T-cell (primary cell): ENCODE results near the gene CELF2. TPM values are rescaled to one million over a fixed set of nuclear protein-coding genes. Genes with fewer than 3 reads are reported as not detected.

Source experiments
- ATAC-seq, 4 experiments: fragments of 200-7000 bp in 3 of 4; fragments of 150-1000 bp in 1 of 4; cut with Tn5 transposase; replicated peaks in 1 of 4; 1 replicate in 3 of 4; 2 replicates in 1 of 4; pipeline ENCODE4 v1.10.0; 2021; ENCODE audit warnings: moderate library complexity in 3 of 4, mild to moderate bottlenecking in 2 of 4, moderate number of reproducible peaks in 1 of 4
- CTCF ChIA-PET, 2 donors: fragments of 300-600 bp; sonication (Branson Sonifier 250); formaldehyde crosslinking; loops; one replicate each; lab custom pipeline; 2022; ENCODE audit warnings: antibody characterized with exemption in 2 of 2; lab: Charles Lee
- POLR2A ChIA-PET, 2 donors: fragments of 300-600 bp; sonication (Branson Sonifier 250); formaldehyde crosslinking; loops; one replicate each; lab custom pipeline; 2022; ENCODE audit warnings: antibody characterized with exemption in 2 of 2; lab: Charles Lee
- DNase-seq, 35 experiments: peaks; one replicate each; pipeline versions ENCODE4 v3.0.0 to v3.0.0-alpha.2; 2013 to 2023
- H3K27ac ChIP-seq: one replicate; pipeline ENCODE4 v1.5.1; 2013; ENCODE audit warnings: low read length
- H3K27me3 ChIP-seq, 2 experiments: replicated peaks in 1 of 2; 1 replicate in 1 of 2; 2 replicates in 1 of 2; pipeline versions ENCODE4 v1.6.1 to v1.7.0; 2013; ENCODE audit warnings: low read length in 1 of 2, mixed read lengths in 1 of 2; ENCODE audit not compliant: control insufficient read depth in 2 of 2, insufficient read depth in 2 of 2; ENCODE audit errors: extremely low read depth in 1 of 2
- H3K36me3 ChIP-seq, 2 donors: 1 replicate in 1 of 2; 2 replicates in 1 of 2; pipeline versions ENCODE4 v1.6.1 to v1.7.0; 2013; ENCODE audit warnings: low read length in 1 of 2; ENCODE audit not compliant: control insufficient read depth in 2 of 2, insufficient read depth in 1 of 2; ENCODE audit errors: extremely low read depth in 1 of 2
- H3K4me1 ChIP-seq, 2 experiments: 1 replicate in 1 of 2; 2 replicates in 1 of 2; pipeline versions ENCODE4 v1.6.1 to v1.7.0; 2013; ENCODE audit warnings: low read length in 2 of 2, mixed read lengths in 1 of 2; ENCODE audit not compliant: insufficient read depth in 2 of 2, control insufficient read depth in 1 of 2; ENCODE audit errors: extremely low read depth in 1 of 2
- H3K4me3 ChIP-seq, 2 donors: 1 replicate in 1 of 2; 2 replicates in 1 of 2; pipeline versions ENCODE4 v1.5.1 to v1.7.0; 2013; ENCODE audit warnings: mild to moderate bottlenecking in 2 of 2, low read length in 1 of 2, moderate library complexity in 1 of 2; ENCODE audit not compliant: control insufficient read depth in 1 of 2; ENCODE audit errors: extremely low read depth in 1 of 2
- H3K9me3 ChIP-seq: 2 replicates; pipeline ENCODE4 v1.7.0; 2013
- H3K27ac Mint-ChIP-seq, 2 donors: one replicate each; pipeline ENCODE4 v1.8.0; 2020 to 2021; ENCODE audit warnings: mild to moderate bottlenecking in 2 of 2, mixed read lengths in 2 of 2
- H3K27me3 Mint-ChIP-seq, 2 donors: one replicate each; pipeline ENCODE4 v1.8.0; 2021 to 2022; ENCODE audit warnings: mixed read lengths in 2 of 2
- H3K36me3 Mint-ChIP-seq: one replicate; pipeline ENCODE4 v1.8.0; 2021; ENCODE audit warnings: mixed read lengths
- H3K4me1 Mint-ChIP-seq, 3 donors: one replicate each; pipeline ENCODE4 v1.8.0; 2020 to 2022; ENCODE audit warnings: mixed read lengths in 3 of 3, mild to moderate bottlenecking in 1 of 3
- H3K4me3 Mint-ChIP-seq, 3 donors: one replicate each; pipeline ENCODE4 v1.8.0; 2020 to 2022; ENCODE audit warnings: mild to moderate bottlenecking in 3 of 3, mixed read lengths in 3 of 3, moderate library complexity in 3 of 3
- H3K9me3 Mint-ChIP-seq, 3 donors: one replicate each; pipeline ENCODE4 v1.8.0; 2020 to 2022; ENCODE audit warnings: mixed read lengths in 3 of 3
- WGBS: methylation state at CpG from one replicate; pipeline ENCODE4 v1.1.5; 2013; ENCODE audit warnings: missing lambda C conversion rate; ENCODE audit not compliant: insufficient coverage; 5-methylcytosine and 5-hydroxymethylcytosine counted together
- total RNA-seq, 35 experiments: library from RNA in 6 of 35; stranded (reverse) in 6 of 35; fragments of 120-200 nt in 1 of 35; gene quantifications; one replicate each; pipeline versions ENCODE4 v1.2.1 to v1.2.4 and lab custom pipeline; 2013 to 2026

The CELF2 gene
- total RNA-seq, 5 donors from 2014 or later (not counting 1 experiment from before 2014, with no cell fraction given), result 149 to 225 (median 166) TPM

DNA sequence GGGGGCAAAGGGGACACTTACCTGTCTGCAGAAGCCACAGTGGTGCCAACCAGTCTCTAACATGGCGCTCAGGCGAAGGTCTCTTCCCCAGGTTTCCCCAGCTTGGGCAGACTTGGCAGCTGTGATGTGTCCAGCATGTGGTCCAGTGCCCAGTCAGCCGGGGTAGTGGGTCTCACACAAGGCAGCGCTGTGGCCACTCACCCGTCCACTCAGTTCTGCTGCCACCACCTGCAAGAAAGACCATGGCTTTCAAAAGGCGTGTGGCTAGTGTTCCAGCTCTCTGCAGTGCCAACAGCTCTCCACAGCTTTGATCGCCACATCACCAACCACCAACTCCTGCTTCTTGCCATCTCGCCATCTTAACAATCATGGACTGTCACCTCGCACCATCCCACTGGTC is 334.1 kb downstream of the CELF2 start:
- H3K9me3 Mint-ChIP-seq, result peaks cover 0 to 5% (median 0%) of the 10 kb centered on the region in 3 donors
- no peak overlapping the region for H3K27ac Mint-ChIP-seq
- no peak for ATAC-seq
- no peak overlapping the region for H3K4me3 Mint-ChIP-seq
- no peak overlapping the region for H3K27ac ChIP-seq
- H3K36me3 Mint-ChIP-seq, result peaks cover 3% of the 10 kb centered on the region
- peaks cover 0 to 2% of the 10 kb centered on the region in 2 donors for H3K27me3 Mint-ChIP-seq
- no peaks in the 10 kb centered on the region for H3K4me1 Mint-ChIP-seq
- no peak overlapping the region for H3K4me3 ChIP-seq
- H3K27me3 ChIP-seq, result peaks cover 0 to 3% of the 10 kb centered on the region in 2 experiments
- no peaks in the 10 kb centered on the region for H3K9me3 ChIP-seq
- no peaks in the 10 kb centered on the region for H3K4me1 ChIP-seq
- POLR2A ChIA-PET, result no interaction called here
- no peaks in the 10 kb centered on the region for H3K36me3 ChIP-seq
- WGBS, result 93% methylated on average over 9 of the region's 9 CpGs
- DNase-seq, result no peak
- CTCF ChIA-PET, result no interaction called here

DNA sequence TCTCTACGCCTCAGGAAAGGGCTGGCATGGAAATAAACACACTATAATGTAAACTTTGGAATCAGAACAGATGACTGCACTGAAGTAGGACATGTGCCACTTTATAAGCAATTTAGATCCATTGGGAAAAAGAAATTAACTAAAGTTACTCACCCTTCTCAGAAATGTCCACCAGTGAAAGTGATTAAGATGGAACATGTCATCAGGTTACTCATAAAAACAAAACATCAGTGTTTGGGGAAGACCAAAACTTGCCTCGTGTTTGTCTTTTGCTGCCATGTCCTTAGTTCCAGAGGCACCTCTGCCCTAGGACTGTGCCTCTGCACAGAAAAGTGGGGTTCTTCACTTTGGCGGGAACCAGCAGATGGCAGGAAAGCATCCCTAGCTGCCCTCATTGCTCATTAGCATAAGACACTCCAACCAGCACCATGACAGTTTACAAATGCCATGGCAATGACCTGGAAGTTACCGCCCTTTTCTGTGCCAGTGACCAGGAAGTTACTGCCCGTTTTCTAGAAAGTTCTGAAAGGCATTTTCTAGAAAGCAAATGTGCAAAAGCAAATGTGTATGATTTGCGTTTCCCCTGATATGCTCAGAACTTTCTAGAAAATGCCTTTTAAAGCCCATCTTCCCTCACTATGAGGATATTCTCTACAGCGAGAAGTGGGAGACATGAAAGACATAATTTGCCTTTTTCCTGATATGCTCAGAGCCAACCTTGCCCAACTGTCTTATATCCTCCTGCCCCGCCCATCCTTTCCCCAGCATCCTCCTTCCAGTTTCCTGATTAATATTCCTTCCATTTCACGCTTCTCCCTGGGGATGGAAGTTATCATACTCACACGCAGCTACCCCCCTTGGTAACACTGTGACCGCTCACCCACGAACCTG is 335.6 kb downstream of the CELF2 start:
- ChIA-PET POLR2A (no interaction called here), CTCF (no interaction called here)
- Histone ChIP-seq H3K27me3 (peaks cover 0 to 3% of the 10 kb centered on the region in 2 experiments), H3K4me3 (no peak overlapping the region), H3K9me3 (no peaks in the 10 kb centered on the region), H3K36me3 (no peaks in the 10 kb centered on the region), H3K4me1 (no peaks in the 10 kb centered on the region), H3K27ac (no peak overlapping the region)
- DNase-seq (no peak), ATAC-seq (no peak)
- no peaks in the 10 kb centered on the region for H3K9me3 Mint-ChIP-seq
- H3K4me3 Mint-ChIP-seq, result no peak overlapping the region
- H3K36me3 Mint-ChIP-seq, result no peaks in the 10 kb centered on the region
- peaks cover 0 to 4% of the 10 kb centered on the region in 2 donors for H3K27me3 Mint-ChIP-seq
- H3K4me1 Mint-ChIP-seq, result peaks cover 2 to 13% (median 3%) of the 10 kb centered on the region in 3 donors
- WGBS, result 89% methylated on average over 4 of the region's 12 CpGs
- no peak overlapping the region for H3K27ac Mint-ChIP-seq

DNA sequence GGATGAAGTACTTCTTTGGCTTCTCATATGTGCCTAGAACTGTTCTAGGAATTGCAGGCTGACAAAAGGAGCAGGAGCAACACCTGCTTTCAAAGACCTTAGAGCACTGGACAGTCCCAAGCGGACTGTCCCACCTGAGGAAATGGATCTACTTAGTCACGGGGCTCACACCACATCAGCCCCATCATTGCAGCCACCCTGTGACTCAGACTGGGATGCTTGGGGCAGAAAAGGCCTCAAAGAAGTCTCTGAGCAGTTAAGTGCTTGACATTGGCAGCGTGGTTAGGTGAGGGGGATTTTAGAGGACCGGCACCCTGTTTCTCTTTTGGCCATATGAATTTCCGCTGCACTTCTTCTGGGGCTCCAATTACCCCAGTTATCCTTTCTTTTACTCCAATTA is 337.2 kb downstream of the CELF2 start:
- H3K27me3 ChIP-seq, result peaks cover 0 to 3% of the 10 kb centered on the region in 2 experiments
- CTCF ChIA-PET, result no interaction called here
- H3K4me3 ChIP-seq, result no peak overlapping the region
- POLR2A ChIA-PET, result no interaction called here
- ATAC-seq (no peak), DNase-seq (no peak)
- Mint-ChIP-seq H3K36me3 (no peaks in the 10 kb centered on the region), H3K4me3 (no peak overlapping the region), H3K27ac (no peak overlapping the region), H3K27me3 (peaks cover 0 to 4% of the 10 kb centered on the region in 2 donors), H3K4me1 (peaks cover 3 to 13% (median 4%) of the 10 kb centered on the region in 3 donors), H3K9me3 (peaks cover 5% of the 10 kb centered on the region in 3 donors)
- H3K9me3 ChIP-seq, result no peaks in the 10 kb centered on the region
- H3K4me1 ChIP-seq, result no peaks in the 10 kb centered on the region
- no peak overlapping the region for H3K27ac ChIP-seq
- WGBS, result no CpG with 5 or more reads among the region's 5 CpGs
- H3K36me3 ChIP-seq, result no peaks in the 10 kb centered on the region

GRCh38 chr10:11355592-11355991 is 337.9 kb downstream of the CELF2 start:
- Histone ChIP-seq H3K4me3 (no peak overlapping the region), H3K36me3 (no peaks in the 10 kb centered on the region), H3K27me3 (peaks cover 0 to 3% of the 10 kb centered on the region in 2 experiments), H3K4me1 (no peaks in the 10 kb centered on the region), H3K9me3 (no peaks in the 10 kb centered on the region), H3K27ac (no peak overlapping the region)
- Mint-ChIP-seq H3K27ac (no peak overlapping the region), H3K27me3 (peaks cover 0 to 4% of the 10 kb centered on the region in 2 donors), H3K36me3 (no peaks in the 10 kb centered on the region), H3K4me3 (no peak overlapping the region), H3K4me1 (peaks cover 3 to 13% (median 4%) of the 10 kb centered on the region in 3 donors), H3K9me3 (peaks cover 5% of the 10 kb centered on the region in 3 donors)
- ATAC-seq (no peak), DNase-seq (no peak)
- 100% methylated on average over 2 of the region's 7 CpGs for WGBS
- POLR2A ChIA-PET, result no interaction called here
- CTCF ChIA-PET, result interaction anchor here in 1 of 2 donors (0.8 kb wide), 1 partner anchor 10 kb away, joined by 3 read pairs; no protein-coding TSS in a partner anchor

GRCh38 chr10:11357439-11357838 is 339.8 kb downstream of the CELF2 start:
- POLR2A ChIA-PET, result no interaction called here

GRCh38 chr10:11358011-11358410 is 340.3 kb downstream of the CELF2 start:
- no peak overlapping the region for H3K4me3 Mint-ChIP-seq
- POLR2A ChIA-PET, result interaction anchor here in 1 of 2 donors (0.6 kb wide), 1 partner anchor 474 kb away, joined by 3 read pairs; no protein-coding TSS in a partner anchor
- DNase-seq (no peak), ATAC-seq (no peak)
- no peak overlapping the region for H3K27ac ChIP-seq
- H3K27ac Mint-ChIP-seq, result no peak overlapping the region
- no peaks in the 10 kb centered on the region for H3K9me3 ChIP-seq
- peaks cover 5% of the 10 kb centered on the region in 3 donors for H3K9me3 Mint-ChIP-seq
- H3K36me3 ChIP-seq, result no peaks in the 10 kb centered on the region
- H3K27me3 ChIP-seq, result peaks cover 0 to 3% of the 10 kb centered on the region in 2 experiments
- no peak overlapping the region for H3K4me3 ChIP-seq
- no peaks in the 10 kb centered on the region for H3K36me3 Mint-ChIP-seq
- WGBS, result 57% methylated on average over 3 of the region's 3 CpGs
- H3K4me1 Mint-ChIP-seq, result peaks cover 3 to 13% (median 4%) of the 10 kb centered on the region in 3 donors
- H3K27me3 Mint-ChIP-seq, result peaks cover 0 to 1% of the 10 kb centered on the region in 2 donors
- H3K4me1 ChIP-seq, result no peaks in the 10 kb centered on the region
- CTCF ChIA-PET, result no interaction called here

More at GRCh38 chr10:11357439-11357838, 339.8 kb downstream of the CELF2 start:
- no peaks in the 10 kb centered on the region for H3K36me3 ChIP-seq
- Mint-ChIP-seq H3K4me3 (no peak overlapping the region), H3K36me3 (no peaks in the 10 kb centered on the region), H3K27ac (no peak overlapping the region), H3K27me3 (peaks cover 0 to 1% of the 10 kb centered on the region in 2 donors), H3K4me1 (peaks cover 3 to 13% (median 4%) of the 10 kb centered on the region in 3 donors), H3K9me3 (peaks cover 5% of the 10 kb centered on the region in 3 donors)
- H3K27ac ChIP-seq, result no peak overlapping the region
- CTCF ChIA-PET, result no interaction called here
- peaks cover 0 to 3% of the 10 kb centered on the region in 2 experiments for H3K27me3 ChIP-seq
- DNase-seq (no peak), ATAC-seq (no peak)
- WGBS, result 96% methylated on average over 3 of the region's 3 CpGs
- no peaks in the 10 kb centered on the region for H3K9me3 ChIP-seq
- no peaks in the 10 kb centered on the region for H3K4me1 ChIP-seq
- no peak overlapping the region for H3K4me3 ChIP-seq
